A673 (cell line): ENCODE data around the gene MED15. TPM values are rescaled to one million over a fixed set of nuclear protein-coding genes. Genes with fewer than 3 reads are reported as not detected.

Source experiments
- BruUV-seq: library from RNA; stranded (reverse); fragments of 400-500 nt; replicated peaks from 2 replicates; lab custom pipeline; 2021; lab: Mats Ljungman, UMichigan
- CTCF ChIA-PET: fragments of 300-600 bp; sonication (Branson Sonifier 250); formaldehyde crosslinking; loops from one replicate; lab custom pipeline; 2022; ENCODE audit warnings: antibody characterized with exemption; lab: Charles Lee
- POLR2A ChIA-PET: fragments of 300-600 bp; sonication (Branson Sonifier 250); formaldehyde crosslinking; loops from one replicate; lab custom pipeline; 2022; ENCODE audit warnings: antibody characterized with exemption; ENCODE audit not compliant: low non-redundant PET; lab: Charles Lee
- DNase-seq: peaks from one replicate; pipeline ENCODE4 v3.0.0-alpha.2; 2015; ENCODE audit warnings: low spot score
- H3K27ac ChIP-seq: fragments of 200-600 bp; sonication (generic); 2 replicates; pipeline ENCODE4 v1.5.1; 2016; ENCODE audit warnings: mixed run types, low read depth, mild to moderate bottlenecking, mixed read lengths, antibody characterized with exemption, low read length; ENCODE audit not compliant: poor library complexity, severe bottlenecking
- H3K27me3 ChIP-seq: fragments of 200-600 bp; sonication (generic); replicated peaks from 2 replicates; pipeline ENCODE4 v1.6.1; 2017; ENCODE audit warnings: mixed run types, low read depth, mild to moderate bottlenecking, mixed read lengths, antibody characterized with exemption, low read length; ENCODE audit not compliant: insufficient read depth, poor library complexity
- H3K36me3 ChIP-seq: fragments of 200-600 bp; sonication (generic); 2 replicates; pipeline ENCODE4 v1.6.1; 2016; ENCODE audit warnings: mixed run types, mild to moderate bottlenecking, mixed read lengths, antibody characterized with exemption, low read length; ENCODE audit not compliant: insufficient read depth, poor library complexity, severe bottlenecking
- H3K4me1 ChIP-seq: fragments of 200-600 bp; sonication (generic); 2 replicates; pipeline ENCODE4 v1.6.1; 2017; ENCODE audit warnings: mixed run types, mild to moderate bottlenecking, mixed read lengths, antibody characterized with exemption, low read length; ENCODE audit not compliant: insufficient read depth, poor library complexity, severe bottlenecking
- H3K4me3 ChIP-seq: fragments of 200-600 bp; sonication (generic); 2 replicates; pipeline ENCODE4 v1.5.1; 2016; ENCODE audit warnings: low read depth, mixed run types, mild to moderate bottlenecking, mixed read lengths, low read length; ENCODE audit not compliant: poor library complexity, severe bottlenecking
- H3K9me3 ChIP-seq: fragments of 200-600 bp; sonication (generic); 2 replicates; pipeline ENCODE4 v1.6.1; 2016; ENCODE audit warnings: mixed run types, low read depth, mild to moderate bottlenecking, mixed read lengths, antibody characterized with exemption, low read length; ENCODE audit not compliant: poor library complexity, severe bottlenecking
- CTCF ChIP-seq: fragments of 300-800, 200-600 bp; sonication (generic); conservative IDR thresholded peaks from 2 replicates; pipeline ENCODE4 v1.5.1; 2017; ENCODE audit warnings: low read depth, mild to moderate bottlenecking, antibody characterized with exemption, low read length, moderate library complexity, mixed read lengths
- EZH2 ChIP-seq: fragments of 200-600 bp; sonication (generic); IDR thresholded peaks from 2 replicates; pipeline ENCODE4 v1.6.1; 2017; ENCODE audit warnings: borderline replicate concordance, low read depth, mild to moderate bottlenecking, mixed read lengths, antibody characterized with exemption, low read length; ENCODE audit not compliant: poor library complexity, severe bottlenecking
- intact Hi-C: fragments of 100-400 bp; cut with micrococcal nuclease; formaldehyde crosslinking; loops from one replicate; pipeline ENCODE4 v1.10.0; 2022; ENCODE audit not compliant: unreplicated experiment
- total RNA-seq: library from RNA; stranded (reverse); gene quantifications from 2 replicates; pipeline ENCODE4 v1.2.3, GENCODE V29; 2021

Gene MED15
- total RNA-seq, 1 experiment from 2014 or later = 96.2 TPM

GRCh38 chr22:20550851-20551744 is 43.7 kb downstream of the MED15 start:
- TF ChIP-seq EZH2 = no peak
- no peak for TF ChIP-seq CTCF
- intact Hi-C loops = no loop called here
- BruUV-seq = no TSS peak
- Histone ChIP-seq H3K4me3 (no peak overlapping the region), H3K4me1 (peaks cover 37% of the 10 kb centered on the region), H3K27ac (peak overlapping the region; percentile 69), H3K9me3 (no peaks in the 10 kb centered on the region), H3K27me3 (no peaks in the 10 kb centered on the region), H3K36me3 (peaks cover 43% of the 10 kb centered on the region)
- POLR2A ChIA-PET = no interaction called here
- CTCF ChIA-PET = interaction anchor here (0.5 kb wide), 1 partner anchor 1018 kb away, joined by 6 read pairs; no protein-coding TSS in a partner anchor
- peak; percentile 33 for DNase-seq

- TF ChIP-seq CTCF (0 out of 2 replicates have a peak, but pooled peaks have one; percentile 34), EZH2 (no peak)
- CTCF ChIA-PET = no interaction called here
- no peak overlapping the region for H3K4me3 ChIP-seq
- POLR2A ChIA-PET = no interaction called here
- intact Hi-C loops = no loop called here
- peaks cover 48% of the 10 kb centered on the region for H3K36me3 ChIP-seq
- peaks cover 30% of the 10 kb centered on the region for H3K4me1 ChIP-seq
- BruUV-seq = no TSS peak
- peak overlapping the region; percentile 69 for H3K27ac ChIP-seq
- no peaks in the 10 kb centered on the region for H3K27me3 ChIP-seq
- H3K9me3 ChIP-seq = no peaks in the 10 kb centered on the region
- peak; percentile 44 for DNase-seq
Measured at GRCh38 chr22:20551805-20552442, 44.5 kb downstream of the MED15 start.

- POLR2A ChIA-PET = no interaction called here
- H3K27ac ChIP-seq = peak overlapping the region; percentile 42
Measured at GRCh38 chr22:20552443-20553401, 45.3 kb downstream of the MED15 start.

More at GRCh38 chr22:20552443-20553401, 45.3 kb downstream of the MED15 start:
- intact Hi-C loops = no loop called here
- Histone ChIP-seq H3K4me1 (peaks cover 30% of the 10 kb centered on the region), H3K27me3 (no peaks in the 10 kb centered on the region), H3K9me3 (no peaks in the 10 kb centered on the region), H3K4me3 (no peak overlapping the region), H3K36me3 (peaks cover 56% of the 10 kb centered on the region)
- DNase-seq = no peak
- TF ChIP-seq EZH2 (no peak), CTCF (no peak)
- no TSS peak for BruUV-seq
- CTCF ChIA-PET = no interaction called here
